Measurements from ENCODE around the gene SLC45A2.

SLC45A2 gene

DNA sequence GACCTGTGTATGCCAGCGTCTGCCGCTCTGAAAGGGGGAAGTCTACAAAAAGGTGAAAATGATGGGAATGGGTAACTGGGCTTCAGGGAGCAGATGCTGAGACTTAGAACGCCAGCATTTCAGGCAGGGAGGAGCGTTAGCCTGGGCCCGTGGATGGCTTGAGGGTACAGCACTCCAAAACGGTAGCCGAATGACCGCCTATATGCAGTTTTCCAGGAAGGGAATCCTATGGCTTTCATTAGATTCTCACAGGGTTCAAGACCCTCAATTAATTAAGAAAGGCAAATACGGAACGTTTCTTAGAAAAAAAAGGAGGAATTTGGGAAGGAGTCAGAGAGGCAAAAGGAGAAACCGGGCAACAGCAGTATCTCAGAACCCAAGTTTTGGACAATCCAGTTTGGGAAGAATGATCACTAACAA lies 22.7 kb upstream of the SLC45A2 start:
- no peak for DNase-seq

DNA sequence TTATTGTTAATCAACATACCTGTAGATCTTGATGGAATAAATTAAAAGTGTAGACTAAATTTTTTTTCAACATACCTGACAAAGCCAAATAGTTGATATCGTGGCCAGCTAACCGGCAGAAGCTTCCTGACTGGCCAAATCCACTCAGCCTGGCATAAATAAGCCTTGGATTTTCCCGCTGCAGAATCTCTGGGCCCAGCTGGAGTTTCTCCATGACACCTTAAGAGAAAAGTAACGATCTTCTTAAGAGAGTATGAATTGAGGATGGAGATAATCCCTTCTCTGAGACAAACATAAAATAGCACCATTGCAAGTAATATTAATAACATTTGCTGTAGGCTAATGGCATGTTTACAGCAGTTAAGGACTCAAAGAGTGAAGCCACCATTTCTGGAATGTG lies 21.2 kb upstream of the SLC45A2 start:
- no peak for DNase-seq

DNA sequence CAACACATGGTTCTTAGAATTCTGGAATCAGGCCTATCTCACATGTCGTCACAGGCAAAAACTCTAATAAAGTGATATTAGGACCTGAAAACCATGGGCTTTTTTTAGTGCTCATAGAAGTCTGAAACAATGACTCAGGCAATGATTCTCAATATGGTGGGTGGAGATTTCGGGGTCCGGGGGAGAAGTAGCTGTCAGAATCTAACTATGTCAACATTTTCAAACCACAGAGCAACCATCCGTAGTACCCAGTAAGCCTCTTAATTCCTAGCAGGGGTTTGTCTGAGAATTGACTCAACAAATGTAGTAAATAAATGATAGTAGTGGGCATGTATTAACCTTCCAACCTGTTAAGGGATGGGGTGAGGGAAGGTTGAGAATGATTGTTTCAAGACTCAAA lies 20.7 kb upstream of the SLC45A2 start:
- no peak for DNase-seq

DNA sequence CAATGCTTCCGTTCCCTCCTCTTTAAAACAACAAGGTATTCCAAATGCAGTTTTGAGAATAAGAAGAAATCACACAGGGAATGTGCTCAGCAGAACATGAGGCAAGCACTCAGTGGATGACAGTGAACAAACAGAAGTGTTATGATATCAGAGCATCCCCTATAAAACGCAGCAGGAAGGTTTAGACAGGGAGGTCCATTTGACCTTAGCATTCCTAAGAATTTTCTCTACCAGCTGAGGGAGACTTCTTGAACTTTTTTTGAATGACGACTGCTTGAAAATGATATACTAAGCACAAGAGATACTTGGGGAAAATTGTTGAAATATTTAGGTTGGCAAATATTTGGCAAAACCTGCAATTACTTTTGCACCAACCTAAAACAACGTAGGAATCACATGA lies 19.4 kb upstream of the SLC45A2 start:
- no peak for DNase-seq

DNA sequence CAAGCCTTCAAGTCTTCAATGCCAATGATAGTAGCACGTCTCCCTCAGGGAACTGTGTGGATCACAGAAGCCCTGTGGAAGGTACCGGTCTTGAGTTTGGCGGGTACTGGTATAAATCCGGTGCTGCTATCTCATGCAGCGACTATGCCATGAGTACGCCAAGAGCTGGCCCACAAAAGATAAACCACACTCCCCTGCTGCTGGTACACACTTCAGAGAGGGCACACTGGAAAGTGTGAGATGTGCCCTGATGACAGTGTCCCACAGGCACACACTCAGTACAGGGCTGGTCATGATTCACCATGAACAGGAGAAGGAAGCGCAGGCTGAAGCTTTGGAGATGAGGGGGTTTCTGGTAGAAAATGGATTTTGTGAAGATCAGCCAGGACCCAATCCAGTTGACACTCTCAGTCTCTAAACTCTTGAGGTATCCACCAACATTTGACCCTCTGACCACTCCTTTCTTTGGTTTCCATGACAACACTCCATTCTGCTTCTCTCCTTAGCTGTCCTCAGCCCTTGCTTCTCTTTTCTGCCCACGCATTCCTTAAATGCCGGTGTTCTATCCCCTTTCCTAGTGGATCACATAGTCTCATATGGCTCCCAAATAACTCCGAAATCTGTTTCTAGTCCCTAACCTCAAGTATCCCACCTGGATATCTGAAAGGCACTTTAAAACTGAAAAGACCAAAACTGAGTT lies 18.3 kb upstream of the SLC45A2 start:
- no peak for DNase-seq

DNA sequence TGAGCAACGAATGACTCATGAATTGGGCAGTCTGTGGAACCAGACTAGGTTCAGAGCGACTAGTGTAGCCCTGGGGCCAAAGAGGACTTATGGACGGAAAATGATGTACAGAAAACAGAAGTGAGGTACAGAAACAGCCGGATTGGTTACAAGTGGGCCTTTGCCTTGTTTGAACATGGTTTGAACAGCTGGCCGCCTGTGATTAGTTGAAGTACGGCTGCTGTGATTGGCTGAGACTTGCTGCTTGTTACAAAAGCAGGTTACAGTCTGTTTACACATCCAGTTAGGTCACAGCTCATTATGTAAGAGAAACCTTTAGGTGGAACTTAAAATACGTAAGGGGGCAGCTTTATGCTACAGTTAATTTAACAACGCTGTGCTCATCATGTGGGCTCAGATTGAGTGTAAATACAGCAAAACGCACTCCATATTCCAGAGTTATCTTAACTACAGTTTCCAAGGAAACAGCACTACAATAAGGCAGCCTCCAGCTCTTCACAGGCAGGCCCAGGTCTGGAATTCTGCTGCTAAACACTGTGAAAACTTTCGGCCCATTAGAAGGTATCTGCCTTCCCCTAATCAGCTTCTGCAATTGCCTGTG lies 16.8 kb upstream of the SLC45A2 start:
- DNase-seq, result no peak

DNA sequence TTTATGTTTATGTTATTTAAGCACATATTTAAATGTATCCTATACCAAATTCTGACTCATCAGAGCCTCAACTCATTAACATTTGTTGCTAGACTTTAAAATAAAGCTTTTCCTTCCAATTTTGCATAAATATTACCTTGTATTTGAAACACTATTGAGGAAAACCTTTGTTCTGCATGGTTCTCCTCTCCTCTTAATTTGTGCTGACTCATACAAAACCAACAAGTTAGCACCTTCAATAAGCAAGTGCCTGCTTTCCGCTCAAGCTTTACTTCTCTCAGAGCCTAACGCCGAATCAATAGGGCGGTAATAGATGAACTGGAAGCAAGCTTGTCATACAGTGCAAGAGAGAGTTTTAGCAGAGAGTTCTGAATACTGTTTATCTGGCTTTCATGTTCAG lies 15.5 kb upstream of the SLC45A2 start:
- no peak for DNase-seq

DNA sequence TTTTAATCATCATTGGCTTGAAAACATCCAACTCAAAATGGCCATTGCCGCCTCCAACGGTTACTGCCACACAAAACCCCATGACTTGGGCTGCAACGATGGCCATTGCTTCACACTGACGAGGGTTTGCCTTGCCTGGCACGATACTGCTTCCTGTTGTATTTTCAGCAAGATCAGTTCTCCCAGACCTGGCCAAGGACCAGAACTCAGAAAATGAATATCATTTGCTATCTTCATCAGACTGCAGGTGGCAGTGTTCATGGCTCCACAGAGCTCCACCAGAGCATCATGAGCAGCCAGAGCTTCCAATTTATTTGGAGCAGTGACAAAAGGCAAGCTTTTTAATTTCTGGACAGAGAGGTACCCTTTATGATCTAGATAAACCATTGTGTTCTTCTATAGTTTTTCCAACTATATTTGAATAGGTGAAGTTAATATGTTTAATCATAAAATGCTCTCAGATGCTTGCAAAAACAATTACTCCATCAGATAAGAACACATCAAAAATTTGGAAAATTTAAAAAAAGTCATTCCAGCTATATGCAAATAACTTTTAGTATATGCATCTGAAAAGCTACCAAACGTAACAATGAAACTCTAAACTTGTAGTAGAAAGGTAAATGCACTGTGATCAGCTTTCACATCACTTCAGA lies 13.0 kb upstream of the SLC45A2 start:
- DNase-seq, result no peak

DNA sequence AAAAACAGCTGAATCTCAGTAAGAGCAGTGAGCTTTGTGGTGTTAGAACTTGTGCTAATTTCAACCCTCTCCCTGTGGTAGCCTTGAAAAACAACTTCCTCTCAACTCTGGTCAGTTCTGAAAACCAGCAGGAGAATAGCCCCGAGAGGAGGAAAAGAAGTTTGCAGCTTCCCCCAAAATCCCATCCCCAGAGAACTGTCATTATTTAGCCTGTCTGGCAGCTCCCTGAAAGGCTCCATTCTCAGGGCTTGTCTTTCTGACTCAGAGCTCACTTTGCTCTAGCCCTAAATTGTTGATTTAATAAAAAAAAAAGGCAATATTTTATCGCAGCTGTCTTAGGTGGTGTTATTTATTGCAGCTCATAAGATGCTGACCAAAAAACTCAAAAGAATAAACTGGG lies 11.4 kb upstream of the SLC45A2 start:
- no peak for DNase-seq

DNA sequence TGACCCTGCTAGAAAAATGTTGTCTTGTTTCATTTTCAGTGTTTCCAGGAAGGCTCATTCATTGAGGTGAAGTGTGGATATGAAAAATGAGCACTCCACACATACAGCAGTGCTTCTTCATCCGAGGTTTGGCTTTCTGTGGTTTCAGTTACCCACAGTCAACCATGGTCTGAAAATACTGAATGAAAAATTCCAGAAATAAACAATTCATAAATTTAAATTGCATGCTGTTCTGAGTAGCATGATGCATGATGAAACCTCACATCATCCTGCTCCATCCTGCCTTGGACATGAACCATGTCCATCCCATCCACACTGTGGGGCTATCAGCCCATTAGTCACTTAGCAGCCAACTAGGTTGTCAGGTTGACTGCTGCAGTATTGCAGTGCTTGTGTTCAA lies 10.4 kb upstream of the SLC45A2 start:
- DNase-seq, result no peak

DNA sequence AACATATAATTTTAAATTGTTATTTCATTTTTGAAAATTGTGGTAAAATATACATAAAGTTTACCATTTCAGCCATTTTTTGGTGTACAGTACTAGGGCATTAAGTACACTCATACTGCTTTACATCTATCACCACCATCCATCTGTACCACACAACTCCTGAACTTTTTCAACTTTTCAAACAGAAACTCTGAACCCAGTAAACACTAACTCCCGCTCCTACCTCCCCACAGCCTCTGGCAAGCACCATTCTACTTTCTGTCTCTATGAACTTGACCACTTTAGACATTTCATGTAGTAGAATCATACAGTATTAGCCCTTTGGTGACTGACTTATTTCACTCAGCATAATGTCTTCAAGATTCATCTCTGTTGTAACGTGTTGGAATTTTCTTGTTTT lies 8.4 kb upstream of the SLC45A2 start:
- no peak for DNase-seq

DNA sequence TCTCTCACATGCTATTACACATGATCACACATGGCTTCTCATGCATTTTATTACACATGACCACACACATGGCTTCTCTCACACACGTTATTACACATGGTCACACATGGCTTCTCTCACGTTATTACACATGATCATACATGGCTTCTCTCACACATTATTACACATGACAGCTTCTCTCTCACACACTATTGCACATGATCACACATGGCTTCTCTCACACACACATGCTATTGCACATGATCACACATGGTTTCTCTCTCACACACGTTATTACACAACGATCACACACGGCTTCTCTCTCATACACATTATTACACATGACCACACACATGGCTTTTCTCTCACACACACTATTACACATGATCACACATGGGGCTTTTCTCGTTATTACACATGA lies 954 bp upstream of the SLC45A2 start:
- DNase-seq, result no peak

DNA sequence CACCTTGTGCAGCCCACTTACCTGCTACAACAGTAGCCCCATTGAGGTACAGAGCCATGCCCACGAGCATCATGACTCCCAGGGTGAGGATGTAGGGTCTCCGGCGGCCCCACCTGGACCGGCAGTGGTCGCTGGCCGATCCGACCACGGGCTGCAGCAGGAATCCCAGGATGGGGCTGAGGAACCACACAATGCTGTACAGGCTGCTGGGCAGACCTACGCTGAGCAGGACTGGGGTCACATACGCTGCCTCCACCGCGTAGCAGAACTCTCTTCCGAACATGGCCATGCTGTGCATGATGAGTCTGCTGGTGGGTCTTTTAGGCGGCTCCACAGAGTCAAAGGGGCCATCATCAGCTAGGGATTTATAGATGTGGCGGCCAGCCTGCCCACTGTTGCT lies 315 bp downstream of the SLC45A2 start:
- DNase-seq, result no peak

DNA sequence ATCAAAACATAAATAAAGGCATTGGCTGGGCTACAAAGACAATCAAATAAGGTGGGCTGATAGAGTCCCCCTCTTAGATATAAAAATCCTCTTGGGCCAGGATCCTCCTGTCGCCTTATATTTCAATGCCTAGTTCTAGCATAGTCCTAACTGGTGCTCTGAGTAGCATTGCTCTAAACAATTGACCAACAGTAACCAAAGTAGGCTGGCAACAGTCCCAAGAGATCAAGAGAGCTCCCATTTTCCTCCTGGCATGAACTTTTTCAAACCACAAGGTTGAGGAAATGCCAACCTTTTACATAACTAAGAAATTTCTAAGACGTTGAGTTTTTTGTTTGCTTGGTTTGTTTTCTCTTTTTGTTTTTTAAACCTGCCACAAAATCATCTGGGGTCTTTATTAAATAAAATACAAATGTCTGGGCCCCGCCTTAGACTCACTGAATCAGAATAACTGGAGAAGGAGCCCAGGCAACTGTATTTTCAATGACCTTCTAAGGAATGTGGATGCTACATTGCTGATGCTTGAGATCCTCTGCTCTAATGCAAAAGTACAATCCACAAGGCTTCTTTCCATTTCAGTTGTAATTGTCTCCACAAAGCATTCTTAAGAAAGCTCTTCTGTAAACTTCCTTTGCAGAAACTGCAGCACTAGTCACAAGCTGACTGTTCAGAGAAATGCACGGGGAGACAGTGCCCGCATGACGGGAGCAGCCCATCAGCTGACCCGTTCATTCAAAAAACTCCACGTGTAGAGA lies 2.9 kb downstream of the SLC45A2 start:
- DNase-seq, result no peak

DNA sequence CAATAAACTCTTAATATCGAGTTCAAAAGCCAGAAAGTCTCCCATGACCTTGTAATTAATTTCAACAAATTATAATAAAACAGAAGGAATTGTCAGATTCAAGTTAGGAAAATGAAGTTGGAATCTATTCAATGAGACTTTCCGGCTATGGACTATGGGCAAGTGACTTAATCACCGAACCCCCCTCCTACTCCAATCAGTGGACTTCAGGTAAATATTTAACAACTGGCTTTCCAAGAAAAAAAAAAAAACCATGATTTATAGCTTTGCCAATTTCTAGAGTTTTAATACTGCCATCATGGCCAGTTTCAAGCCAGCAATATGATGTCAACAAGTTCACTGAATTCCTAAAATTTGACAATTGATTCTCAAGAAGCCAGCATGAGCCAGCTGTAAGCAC lies 4.5 kb downstream of the SLC45A2 start:
- DNase-seq, result no peak

DNA sequence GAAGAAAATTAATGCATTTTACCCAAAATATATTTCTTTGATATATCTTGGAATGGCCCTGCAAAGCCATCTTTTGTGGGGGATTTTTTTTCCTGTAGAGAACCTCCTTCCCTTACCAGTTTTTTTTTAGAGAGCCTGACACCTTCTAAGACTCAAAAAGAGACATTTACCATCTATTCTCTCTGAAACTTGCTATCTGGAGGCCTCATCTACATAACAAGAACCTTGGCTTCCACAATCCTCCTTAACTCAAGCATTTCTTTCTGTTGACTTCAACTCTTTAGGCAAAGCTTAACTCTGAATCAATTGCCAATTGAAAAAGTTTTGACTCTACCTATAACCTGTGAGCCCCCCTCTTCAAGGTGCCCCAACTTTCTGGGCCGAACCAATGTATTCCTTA lies 6.2 kb downstream of the SLC45A2 start:
- DNase-seq, result no peak

DNA sequence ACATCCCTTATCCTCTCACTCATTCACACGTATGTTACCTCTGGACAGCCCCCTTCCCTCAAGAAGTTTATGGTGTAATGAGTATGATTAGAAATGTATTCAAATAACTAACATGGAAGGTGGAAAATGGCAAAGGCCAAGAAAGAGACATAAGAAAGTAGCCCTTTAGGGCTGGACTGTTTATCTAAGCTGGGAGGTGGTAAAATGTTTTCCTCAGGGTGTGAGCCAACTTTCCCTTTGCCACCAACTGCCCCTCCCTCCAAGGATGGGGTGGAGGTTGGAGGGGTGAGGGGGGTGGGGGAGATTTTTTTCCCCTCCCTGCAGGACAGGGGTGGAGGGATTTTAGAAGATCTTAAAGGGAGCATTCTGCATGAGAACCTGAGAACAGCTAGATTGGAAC lies 8.2 kb downstream of the SLC45A2 start:
- no peak for DNase-seq

DNA sequence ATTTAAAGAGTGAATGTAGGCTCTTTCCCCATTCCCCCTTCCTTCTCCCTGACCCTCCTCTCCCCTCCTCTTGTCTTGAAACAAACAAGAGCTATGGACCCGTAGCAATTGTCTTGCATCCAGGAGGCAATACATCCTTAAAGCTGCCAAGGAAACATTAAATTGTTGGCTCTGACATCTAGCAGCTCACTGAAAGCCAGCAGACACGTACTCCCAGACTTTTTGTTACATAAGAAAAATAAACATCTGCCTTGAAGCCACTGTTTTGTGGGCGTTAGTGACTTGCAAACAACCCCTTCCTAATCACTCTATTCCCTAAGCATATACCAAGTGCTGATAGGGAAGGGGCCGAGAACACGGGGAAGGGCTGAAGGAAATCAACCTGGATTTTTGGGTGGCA lies 8.6 kb downstream of the SLC45A2 start:
- no peak for DNase-seq

DNA sequence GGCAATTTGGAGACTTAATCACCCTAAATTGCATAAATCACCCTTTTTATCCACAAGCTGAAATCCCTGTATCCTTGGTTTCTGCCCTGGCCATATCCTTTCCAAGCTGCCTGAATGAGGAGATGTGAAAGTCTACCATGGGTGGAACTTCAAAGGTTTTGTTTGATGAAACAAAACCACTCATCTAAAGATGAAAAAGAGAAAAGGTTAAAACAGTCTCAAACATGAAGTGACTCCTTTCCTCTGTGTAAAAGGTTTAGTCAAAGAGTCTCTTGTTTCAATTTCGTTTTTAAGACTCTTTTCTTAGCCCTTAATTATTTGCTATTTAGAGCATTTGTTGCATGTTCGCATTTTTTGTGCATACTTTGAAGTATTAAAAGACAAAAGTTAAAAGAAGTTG lies 11.2 kb downstream of the SLC45A2 start:
- no peak for DNase-seq

DNA sequence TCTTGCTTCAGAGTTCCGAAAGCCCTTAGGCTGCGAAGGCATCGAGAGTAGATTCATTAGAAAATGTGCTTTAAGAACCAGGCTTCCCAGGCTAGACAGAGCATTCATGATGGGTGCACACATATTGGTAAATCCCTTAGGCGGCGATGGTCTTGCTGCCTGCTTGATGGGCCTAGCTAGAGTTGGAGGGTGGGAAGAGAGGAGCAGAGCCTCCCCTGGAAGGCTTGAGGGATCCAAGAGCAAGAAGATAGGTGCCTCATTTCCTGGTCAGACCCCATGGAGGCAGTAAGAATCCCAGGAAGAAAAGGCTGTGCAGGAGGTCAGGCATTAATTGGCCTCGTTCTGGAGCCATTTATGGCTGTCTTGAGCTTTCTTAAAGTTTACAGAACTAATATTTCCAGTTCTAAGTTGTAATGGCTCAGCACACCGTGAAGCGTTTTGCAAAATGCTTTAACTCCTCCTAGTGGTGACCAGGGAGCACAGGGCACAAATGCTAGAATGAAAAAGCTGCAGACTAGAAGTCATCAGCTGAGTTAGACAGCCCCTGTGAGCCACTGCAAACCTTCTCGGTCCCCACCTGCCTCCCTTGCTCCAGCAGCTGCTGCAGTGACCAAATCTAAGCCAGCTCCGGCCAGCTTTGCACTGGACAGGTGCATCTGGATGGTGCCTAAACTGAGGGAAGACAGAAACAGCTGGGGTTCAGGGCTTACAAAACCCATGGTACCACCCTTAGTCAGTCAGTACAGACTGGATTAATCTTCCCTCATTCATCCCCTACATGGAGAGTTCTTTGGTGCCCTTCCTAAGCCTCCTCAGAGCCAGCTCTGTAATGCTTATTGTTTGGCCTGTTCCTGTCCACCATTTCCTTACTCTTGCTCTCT lies 14.7 kb downstream of the SLC45A2 start:
- no peak for DNase-seq

DNA sequence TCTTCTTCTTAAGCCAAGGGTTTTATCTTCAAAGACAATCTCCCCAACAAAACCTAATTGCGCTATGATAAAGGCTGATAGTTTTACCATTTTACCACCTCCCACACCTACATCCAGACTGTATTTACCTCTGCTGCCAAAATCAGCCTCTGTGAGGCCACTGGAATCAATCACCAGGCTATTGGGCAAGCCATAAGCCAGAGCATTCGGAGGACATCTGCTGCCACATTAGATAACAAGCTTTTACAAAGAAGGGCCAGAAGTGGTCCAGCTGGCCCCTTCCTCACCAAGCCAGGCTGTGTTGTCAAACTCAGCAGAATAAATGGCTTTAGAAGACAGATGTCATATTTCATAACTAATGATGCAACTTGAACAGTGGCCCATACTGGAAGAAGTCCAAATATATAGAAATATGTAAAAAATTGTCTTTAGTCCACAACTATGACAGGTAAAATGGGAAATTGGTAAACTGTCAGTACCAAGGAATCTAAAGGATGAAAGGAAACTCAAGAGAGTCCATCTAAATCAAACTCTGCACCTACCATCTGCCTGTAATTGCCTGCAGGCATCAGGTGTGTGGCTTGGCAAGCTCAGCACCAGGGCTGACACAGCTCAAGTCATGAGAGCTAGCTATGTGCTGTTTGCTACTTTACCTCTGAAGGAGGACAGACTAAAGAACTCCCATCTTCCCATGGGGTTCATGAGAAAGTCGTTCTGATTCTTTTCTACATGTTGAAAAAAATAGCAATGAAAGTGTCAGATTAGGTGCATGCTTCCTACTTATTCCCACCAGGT lies 16.1 kb downstream of the SLC45A2 start:
- DNase-seq, result no peak

DNA sequence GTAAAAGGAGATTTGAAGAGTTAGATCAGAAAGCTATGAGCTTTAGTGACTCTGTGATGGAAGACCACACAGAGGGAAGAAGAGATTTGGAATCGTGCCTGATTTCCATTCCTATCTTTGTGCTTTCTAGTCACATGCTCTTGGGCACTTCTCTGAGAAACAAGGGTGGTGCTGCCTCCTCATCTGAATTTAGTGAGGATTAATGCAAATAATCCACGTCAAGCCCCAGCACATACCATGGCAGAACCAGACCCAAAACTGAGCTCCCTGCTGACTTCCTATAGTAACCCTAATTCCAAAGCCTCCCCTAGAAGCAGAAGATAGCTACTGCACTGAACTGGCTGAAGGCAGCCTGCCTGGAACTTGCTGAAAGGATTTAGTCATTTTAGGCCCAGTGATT lies 17.7 kb downstream of the SLC45A2 start:
- no peak for DNase-seq
